ENCODE data around the gene MAP7D2.

- TF ChIP-seq POLR2A (IDR thresholded peaks at IDR 0.05) (no peak), CTCF (IDR thresholded peaks at IDR 0.05) (no peak)
Measured at GRCh38 chrX:20080277-20080676, 36.4 kb downstream of the MAP7D2 start.
